HG03457 (cell line): Measurements from ENCODE around the gene SLC9C2.
"Not testable (repeated sequence)": the region's sequence is repeated elsewhere in the genome, so short reads cannot be mapped to it uniquely, and the experiment has no call there.

Experiments used
- ATAC-seq: cut with Tn5 transposase; IDR thresholded peaks from one replicate; pipeline ENCODE4 v1.9.1; 2021; ENCODE audit warnings: moderate number of reproducible peaks; ENCODE audit not compliant: unreplicated experiment

Gene SLC9C2, protein sequence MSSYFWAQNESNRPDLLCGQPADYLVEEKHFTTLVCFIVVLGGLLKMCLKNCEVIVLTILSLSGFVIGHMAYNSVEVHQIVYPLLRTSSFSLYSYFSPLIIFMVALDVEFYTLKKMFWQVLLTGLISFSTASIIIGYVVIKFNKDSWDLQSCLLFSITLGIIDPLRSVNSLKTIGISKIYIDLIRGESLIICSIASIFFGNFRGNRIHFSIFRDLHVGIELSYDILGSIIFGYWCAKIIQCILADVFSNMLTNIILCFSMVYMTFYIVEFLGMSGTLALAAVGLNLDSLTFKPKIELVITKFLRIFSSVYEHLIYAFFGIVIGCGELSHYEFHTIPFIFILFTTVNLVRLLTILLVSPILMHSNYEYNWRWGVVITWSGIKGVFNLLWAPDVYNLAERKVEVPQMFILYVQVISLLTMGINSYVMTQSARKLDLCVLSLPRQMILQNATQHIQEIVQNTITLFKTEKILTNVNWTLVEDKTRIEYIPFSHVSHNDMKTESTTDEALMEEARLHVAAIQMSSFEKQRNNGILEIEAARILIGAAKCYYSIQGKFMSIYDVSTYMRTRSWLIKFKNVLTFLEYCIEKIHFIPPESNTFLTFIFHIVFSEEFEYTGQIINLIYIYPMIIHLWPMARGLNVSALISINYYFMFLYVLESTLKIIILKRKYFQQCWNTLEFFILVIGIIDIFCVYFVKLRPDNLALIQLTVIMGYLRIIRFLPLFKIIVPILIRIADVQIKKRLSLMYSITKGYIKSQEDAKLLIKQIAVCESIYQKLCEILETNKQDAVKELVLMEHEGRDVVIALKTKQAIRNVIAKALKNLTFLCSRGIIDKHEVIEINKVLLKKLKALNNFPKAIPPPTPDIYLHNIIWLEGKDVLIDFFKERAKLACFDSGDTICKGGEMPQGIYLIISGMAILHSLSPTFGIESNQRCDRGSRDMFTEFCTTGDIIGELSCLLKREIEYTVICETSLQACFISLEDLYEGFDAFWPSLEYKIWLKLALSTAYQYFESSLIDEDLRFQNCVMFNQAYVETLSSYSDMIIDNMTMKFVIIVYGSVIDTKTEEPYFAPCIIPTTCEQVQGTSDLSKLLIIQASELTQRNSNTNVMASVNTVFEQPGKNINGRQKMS

DNA sequence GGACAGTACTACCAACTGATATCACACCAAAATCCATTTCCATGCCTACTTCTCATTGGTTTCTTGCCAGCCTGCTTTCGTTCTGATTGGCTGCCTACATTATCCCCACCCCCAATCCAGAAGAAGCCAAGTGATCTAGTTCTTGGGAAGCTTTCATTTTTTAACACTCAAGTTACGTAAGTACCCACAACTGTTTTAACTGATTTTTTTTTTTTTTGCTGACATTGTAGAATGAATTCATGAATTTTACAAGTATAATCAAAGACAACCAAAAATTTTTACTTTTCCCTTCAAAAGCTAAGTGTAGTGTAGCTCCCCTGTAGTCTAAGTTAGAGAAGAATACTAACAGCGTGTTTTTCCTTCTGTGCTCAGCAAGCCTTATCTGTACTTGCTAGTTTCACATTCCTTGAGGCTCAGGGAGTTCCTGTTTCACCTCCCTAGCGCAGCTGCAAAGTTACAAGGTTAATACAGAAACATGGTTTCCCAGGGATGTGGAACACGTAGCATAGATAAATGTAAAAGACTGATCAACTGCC lies at the start of gene SLC9C2:
Gene SLC9C2 (minus strand): TSS at position 17 of the 536 bp plus-strand sequence. CDS start 1,296 bp downstream, outside the sequence.
- ATAC-seq: no peak

DNA sequence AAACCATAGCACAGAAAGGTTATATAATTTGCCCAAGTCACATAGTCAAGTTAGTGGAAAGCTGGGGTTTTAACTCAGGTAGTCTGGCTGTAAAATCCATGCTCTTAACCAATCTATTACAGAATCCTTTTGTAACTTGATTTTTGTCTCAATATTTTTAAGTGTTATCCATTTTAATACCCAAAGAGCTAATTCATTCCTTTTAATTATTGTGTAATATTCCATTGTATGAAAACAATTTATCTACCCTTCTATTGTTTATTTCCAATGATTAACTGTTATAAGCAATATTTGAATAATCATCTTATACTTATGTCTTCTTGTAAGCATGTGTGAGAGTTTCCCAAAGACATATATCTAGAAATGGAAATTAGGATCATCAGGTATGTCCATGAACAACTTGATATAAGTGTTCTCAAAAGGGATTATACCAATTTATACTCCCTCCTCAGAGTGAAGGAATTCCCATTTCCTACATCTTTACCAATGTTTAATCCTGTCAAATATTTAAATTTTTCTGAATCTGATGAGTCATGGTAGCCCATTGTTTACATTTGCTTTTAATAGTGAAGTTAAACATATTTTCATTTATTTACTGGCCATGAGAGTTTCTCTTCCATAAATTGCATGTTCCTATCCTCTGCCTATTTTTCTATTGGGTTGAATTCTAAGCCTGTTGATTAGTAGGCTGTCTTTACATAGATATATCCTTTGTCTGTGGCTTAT lies 46.2 kb upstream of the SLC9C2 start:
- ATAC-seq: no peak

DNA sequence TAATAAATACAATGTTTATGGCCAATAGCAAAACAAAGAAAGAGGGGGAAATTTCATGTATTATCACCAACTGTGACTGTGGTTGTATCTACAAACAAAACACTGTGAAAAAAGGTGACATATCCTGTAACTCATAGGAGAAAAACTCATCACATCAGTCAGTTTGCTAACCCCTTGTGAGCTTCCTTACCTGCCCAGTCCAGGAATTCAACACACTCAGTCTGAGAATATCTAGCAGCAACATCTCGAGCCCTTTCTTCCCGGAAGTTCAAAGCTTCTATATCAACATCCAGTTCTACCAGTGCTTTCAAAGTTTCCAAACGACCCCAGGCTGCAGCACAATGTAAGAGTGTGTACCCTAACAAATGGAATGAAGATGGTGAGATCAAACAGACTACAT lies 43.8 kb upstream of the SLC9C2 start:
- no peak for ATAC-seq

DNA sequence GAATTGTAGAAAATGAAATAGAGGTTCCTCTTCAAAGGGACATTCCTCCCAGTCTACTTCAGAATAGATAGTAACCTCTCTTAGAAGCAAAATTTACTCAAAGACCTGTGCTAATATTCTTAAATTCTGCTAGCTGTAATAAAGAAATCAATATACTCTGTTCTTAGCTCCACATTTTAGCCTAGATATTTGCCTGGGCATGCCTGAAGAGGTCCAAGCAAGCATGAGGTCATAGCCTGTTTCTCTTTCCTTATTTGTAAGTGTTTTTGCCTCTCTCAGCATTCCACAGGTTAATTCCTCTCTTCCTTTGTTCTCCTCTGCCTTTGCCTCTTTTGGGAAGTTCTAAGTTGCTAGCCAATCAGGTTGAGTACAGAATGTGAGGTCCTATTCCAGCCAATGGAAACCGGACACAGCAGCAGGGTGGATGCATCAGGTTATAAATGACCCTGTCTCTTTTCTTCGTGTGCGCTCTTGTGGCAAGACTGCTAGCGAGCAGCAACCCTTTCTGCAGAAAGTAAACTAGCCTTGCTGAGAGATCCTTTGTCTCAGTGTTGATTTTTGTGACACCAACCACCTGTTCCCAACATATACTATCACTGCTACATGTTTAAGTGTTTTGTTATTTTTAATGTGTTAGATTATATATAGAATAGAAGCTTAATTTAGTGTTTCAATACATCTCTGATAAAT lies 39.7 kb upstream of the SLC9C2 start:
- ATAC-seq: not testable (repeated sequence)

DNA sequence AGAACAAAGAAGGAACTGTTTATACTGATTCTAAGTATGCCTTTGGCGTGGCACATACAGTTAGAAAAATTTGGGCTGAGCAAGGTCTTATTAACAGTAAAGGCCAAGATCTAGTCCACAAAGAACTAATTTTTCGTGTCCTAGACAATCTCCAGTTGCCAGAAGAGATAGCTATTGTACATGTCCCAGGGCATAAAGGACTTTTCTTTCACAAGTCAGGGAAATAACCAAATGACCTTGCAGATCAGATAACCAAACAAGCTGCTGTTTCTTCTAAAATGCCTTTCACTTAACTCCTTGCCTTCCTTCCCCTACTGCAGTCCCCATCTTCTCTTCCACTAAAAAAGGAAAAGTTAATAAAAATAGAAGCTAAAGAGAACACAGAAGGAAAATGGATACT lies 36.2 kb upstream of the SLC9C2 start:
- no peak for ATAC-seq

DNA sequence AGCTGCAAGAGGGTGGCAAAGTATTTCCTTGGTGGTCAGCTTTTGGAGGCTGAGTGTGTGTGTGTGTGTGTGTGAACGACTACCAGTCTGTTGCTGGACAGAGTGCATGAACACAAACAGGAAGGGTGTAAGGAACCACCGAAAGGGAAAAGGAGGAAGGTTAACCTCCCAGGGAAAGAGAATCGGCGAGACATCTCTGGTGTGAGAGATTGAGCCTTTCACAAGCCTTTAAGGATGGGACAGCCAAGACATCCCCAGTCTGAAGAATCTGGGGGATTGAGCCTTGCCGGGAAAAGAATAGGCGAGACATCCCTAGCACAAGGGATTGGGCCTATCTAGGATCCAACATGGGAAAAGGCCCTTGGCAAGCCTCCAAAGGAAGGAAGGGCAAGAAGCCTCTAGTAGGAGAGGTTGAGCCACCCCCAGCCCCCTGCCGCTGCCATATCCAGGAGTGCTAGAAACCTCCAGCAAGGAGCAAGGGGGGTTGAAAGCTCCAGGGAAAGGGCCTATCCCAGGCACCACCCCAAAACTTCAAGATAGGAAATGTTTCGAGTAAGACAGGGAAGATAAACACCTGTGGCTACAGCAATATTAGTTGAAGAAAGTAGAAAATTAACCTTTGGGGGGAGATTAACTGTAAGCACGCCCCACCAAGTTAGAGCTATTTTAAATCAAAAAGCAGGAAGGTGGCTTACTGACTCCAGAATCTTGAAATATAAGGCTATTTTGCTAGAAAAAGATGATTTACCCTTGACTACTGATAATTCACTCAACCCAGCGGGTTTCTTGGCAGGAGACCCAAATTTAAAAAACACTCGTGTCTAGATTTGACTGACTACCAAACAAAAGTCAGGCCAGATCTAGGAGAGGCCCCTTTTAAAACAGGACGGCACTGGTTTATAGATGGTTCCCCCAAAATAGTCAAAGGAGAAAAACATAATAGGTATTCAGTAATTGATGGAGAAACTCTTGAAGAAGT lies 35.5 kb upstream of the SLC9C2 start:
- no peak for ATAC-seq

DNA sequence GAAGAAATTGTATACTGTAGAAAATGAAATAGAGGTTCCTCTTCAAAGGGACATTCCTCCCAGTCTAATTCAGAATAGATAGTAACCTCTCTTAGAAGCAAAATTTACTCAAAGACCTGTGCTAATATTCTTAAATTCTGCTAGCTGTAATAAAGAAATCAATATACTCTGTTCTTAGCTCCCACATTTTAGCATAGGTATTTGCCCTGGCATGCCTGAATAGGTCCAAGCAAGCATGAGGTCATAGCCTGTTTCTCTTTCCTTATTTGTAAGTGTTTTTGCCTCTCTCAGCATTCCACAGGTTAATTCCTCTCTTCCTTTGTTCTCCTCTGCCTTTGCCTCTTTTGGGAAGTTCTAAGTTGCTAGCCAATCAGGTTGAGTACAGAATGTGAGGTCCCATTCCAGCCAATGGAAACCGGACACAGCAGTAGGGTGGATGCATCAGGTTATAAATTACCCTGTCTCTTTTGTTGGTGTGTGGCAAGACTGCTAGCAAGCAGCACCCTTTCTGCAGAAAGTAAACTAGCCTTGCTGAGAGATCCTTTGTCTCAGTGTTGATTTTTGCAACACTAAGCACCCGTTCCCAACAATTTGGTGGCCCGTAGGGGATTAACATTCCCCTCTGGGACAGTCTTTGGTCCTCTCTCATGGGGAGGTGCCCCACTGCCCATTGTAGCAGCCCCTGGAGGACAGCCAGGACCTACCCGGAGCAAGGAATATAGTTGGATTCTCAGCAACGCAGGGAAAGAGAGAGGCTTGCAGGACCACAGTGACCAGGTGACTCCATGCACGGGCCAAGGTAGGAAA lies 34.6 kb upstream of the SLC9C2 start:
- ATAC-seq: not testable (repeated sequence)

DNA sequence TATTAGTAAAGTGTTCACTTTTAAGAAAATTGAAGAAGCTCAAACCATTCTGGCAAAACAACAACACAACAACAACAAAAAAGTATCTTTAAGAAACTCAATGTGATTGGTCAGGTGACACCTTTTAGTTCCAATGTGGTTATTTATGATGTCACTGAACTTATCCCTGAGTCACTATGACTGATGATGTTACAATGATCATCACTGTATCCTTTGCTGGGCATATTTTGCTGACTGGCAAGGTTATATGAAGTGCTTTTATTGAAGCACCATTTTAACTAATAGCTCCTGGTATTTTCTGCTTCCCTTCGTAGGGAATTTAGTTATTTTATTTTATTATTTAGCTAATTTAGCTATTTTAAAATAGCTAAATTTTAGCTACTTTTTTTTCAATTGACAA lies 32.2 kb upstream of the SLC9C2 start, which contains the start of gene TEX50:
Gene TEX50 (plus strand): TSS at position 223 of the 400 bp plus-strand sequence. CDS start 184 bp downstream, outside the sequence.
- ATAC-seq: no peak

DNA sequence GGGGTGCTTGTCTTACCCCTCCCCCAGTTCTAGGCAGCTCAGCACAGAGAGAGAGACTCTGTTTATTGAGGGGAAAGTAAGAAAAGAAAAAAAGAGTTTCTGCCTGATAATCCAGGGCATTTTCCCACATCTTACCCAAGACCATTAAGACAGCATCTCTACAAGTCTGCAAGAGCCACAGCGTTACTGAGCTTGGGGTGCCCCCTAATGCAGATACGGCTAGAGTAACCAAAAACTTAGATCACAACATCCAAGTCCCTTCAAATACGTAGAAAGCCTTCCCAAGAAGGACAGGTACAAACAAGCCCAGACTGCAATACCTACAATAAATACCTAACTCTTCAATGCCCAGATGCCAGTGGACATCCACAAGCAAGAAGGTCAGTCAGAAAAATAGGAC lies 26.0 kb upstream of the SLC9C2 start:
- ATAC-seq: no peak

DNA sequence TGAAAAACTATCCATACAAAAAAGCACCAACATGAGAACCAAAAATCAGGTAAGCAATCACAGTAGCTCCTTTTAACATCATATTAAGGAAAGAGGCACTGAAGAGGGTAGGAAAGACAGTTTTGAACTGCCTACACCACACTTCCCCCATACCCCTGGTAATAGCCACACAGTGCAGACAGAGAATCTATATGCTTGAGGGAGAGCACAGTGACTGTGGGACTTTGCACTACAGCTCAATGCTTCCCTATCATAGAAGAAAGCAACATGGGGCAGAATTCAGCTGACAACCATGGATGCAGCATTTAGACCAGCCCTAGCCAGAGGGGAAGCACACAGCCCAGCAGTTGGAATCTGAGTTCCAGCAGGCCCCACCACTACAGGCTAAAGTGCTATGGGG lies 24.4 kb upstream of the SLC9C2 start:
- ATAC-seq: no peak

DNA sequence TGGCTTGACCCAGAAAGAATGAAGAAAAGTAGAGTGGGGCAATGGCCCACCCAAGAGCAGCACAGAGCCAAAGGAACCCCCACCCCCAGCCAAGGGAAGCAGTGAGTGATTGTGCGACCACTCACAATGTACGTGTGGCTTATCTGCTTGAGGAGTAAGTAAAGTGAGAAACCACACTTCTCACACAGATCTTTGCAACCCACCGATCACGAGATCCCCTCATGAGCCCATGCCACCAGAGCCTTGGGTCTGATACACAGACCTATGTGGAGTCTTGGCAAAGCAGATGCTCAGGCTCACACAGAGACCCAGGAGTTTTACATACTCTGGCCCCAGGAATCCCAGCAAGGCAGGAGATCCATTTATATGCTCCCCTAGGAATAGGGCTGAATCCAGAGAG lies 14.0 kb upstream of the SLC9C2 start:
- ATAC-seq: no peak

DNA sequence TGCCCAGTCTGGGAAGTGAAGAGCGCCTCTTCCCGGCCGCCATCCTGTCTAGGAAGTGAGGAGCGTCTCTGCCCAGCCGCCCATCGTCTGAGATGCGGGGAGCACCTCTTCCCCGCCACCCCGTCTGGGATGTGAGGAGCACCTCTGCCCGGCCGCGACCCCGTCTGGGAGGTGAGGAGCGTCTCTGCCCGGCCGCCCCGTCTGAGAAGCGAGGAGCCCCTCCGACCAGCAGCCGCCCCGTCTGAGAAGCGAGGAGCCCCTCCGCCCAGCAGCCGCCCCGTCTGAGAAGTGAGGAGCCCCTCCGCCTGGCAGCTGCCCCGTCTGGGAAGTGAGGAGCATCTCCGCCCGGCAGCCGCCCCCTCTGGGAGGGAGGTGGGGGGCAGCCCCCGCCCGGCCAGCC lies 10.2 kb upstream of the SLC9C2 start:
- ATAC-seq: not testable (repeated sequence)

DNA sequence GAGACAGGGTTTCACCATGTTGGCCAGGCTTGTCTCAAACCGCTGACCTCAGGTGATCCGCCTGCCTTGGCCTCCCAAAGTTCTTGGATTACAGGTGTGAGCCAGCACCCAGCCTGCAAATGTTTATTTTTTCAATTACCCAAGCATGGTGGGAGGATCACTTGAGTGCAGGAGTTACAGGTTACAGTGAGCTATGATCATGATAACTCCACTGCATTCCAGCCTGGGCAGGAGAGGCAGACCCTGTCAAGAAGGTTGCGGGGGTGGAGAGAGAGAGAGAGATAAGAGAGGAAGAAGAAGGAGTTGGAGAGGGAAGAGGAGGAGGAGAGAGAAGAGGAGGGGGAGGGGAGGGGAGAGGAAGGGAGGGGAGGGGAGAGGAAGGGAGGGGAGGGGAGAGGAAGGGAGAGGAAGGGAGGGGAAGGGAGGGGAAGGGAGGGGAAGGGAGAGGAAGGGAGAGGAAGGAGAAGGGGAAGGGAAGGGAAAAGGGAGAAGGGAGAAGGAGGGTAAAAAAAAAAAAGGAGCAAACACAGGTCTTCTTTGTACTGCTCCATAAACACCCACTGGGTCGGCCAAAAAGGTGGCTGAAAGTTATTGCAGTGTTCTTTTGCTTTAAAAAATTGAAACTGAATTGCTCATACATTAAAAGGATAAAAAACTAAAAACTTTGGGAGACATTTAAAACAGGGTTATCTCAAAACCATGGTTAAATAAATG lies 5.8 kb upstream of the SLC9C2 start:
- no peak for ATAC-seq

DNA sequence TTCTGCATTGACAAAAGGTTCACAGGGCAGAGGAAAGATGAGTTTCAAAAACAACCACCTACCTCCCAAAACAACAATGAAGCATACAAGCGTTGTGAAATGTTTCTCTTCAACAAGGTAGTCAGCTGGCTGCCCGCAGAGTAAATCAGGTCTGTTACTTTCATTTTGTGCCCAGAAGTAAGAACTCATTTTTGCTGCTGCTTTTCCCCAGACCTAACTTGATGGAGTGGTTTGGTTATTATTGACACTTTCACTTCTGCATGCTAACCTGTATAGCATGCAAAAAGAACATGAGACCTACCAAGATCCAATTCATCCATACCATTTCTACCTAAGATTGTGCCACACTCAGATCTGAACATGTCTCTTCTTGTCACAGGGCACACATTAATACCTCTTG lies 1.3 kb downstream of the SLC9C2 start:
- ATAC-seq: no peak

DNA sequence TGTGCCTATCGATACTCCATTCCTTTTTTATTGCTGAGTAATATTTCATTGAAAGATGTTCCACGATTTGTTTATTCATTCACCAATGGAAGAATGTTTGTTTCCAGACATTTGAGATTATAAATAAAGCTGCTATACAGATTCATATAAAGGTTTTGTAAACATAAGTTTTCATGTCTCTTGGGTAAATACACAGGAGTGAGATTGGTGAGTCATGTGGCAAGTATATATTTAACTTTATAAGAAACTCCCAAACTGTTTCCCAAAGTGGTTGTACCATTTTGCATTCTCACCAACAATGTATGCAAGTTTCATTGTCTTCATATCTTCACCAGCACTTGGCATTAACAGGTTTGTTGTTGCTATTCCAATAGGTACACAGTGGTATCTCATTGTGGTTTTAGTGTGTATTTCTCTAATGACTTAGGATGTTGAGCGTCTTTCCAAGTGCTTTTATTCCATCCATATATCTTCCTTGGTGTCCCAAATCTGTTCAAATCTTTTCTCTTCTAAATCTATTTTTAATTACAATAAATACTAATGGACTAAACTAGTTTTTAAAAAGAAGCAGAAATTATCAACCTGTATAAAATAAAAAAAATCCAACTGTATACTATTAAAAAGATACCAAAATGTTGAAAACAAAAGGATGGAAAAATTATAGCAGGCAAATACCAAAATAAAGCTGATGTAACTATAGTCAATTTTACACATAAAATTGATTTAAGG lies 6.6 kb downstream of the SLC9C2 start:
- ATAC-seq: no peak

DNA sequence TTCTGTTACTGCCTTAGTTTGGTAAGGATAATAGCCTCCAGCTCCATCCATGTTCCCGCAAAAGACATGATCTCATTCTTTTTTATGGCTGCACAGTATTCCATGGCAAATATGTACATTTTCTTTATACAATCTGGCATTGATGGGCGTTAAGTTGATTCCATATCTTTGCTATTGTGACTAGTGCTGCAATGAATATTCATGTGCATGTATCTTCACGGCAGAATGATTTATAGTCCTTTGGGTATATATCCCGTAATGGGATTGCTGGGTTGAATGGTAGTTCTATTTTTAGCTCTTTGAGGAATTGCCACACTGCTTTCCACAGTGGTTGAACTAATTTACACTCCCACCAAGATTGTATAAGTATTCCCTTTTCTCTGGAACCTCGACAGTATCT lies 11.7 kb downstream of the SLC9C2 start:
- not testable (repeated sequence) for ATAC-seq

DNA sequence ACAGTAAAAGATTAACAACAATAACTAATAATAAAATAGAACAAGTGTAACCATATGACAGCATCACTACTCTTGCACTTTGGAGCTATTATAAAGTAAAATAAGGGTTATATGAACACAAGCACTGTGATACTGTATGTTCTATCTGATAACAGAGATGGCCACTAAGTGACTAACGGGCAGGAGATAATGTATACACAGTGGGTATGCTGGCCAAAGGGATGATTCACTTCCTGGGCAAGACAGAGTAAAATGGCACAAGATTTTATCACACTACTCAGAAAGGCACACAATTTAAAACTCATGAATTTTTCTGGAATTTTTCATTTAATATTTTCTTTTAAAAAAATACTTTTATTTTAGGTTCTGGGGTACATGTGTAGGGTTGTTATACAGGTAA lies 12.3 kb downstream of the SLC9C2 start:
- ATAC-seq: no peak
